ENCODE measurements around the gene CACNA1C. TPM values are rescaled to one million over a fixed set of nuclear protein-coding genes. Genes with fewer than 3 reads are reported as not detected.

The CACNA1C gene
- total RNA-seq, 1 experiment from 2014 or later = 1.1 TPM

GRCh38 chr12:2156333-2156732 is 103.5 kb downstream of the CACNA1C start:
- no peak overlapping the region for H3K27ac ChIP-seq (ENCODE audit: insufficient read length, low read depth, low read length)
- Mint-ChIP-seq H3K4me3 (no peak overlapping the region), H3K27ac (no peak overlapping the region), H3K27me3 (ENCODE audit: low read depth) (no peaks in the 10 kb centered on the region), H3K36me3 (ENCODE audit: insufficient read depth in 1 of 3, low read depth in 3 of 3) (no peaks in the 10 kb centered on the region), H3K4me1 (peaks cover 12 to 13% of the 10 kb centered on the region in 2 experiments), H3K9me3 (no peaks in the 10 kb centered on the region)
- no peak overlapping the region for H2AK5ac ChIP-seq (ENCODE audit: insufficient read length, low read length)
- H3K79me1 ChIP-seq (ENCODE audit: insufficient read depth, low read depth, low read length, poor library complexity, severe bottlenecking) = no peaks in the 10 kb centered on the region
- no peaks in the 10 kb centered on the region for H4K20me1 ChIP-seq (ENCODE audit: control insufficient read depth, insufficient read depth, insufficient read length)
- no peaks in the 10 kb centered on the region for H3K23me2 ChIP-seq (ENCODE audit: insufficient read length, low read depth, low read length, poor library complexity, severe bottlenecking)
- H3K56ac ChIP-seq (ENCODE audit: insufficient read length, low read depth, low read length) = no peak overlapping the region
- no peak overlapping the region for H2BK5ac ChIP-seq (ENCODE audit: insufficient read length, low read length)
- H3K27me3 ChIP-seq (ENCODE audit: insufficient read depth, low read length) = no peaks in the 10 kb centered on the region
- H3K18ac ChIP-seq (ENCODE audit: insufficient read length, low read depth, low read length) = no peak overlapping the region
- no peak overlapping the region for H2BK12ac ChIP-seq (ENCODE audit: insufficient read length, low read depth, low read length)
- H3K9me3 ChIP-seq (ENCODE audit: control insufficient read depth, low read depth, low read length) = no peaks in the 10 kb centered on the region
- no peak overlapping the region for H4K91ac ChIP-seq (ENCODE audit: insufficient read length, low read depth, low read length)
- H3T11ph ChIP-seq (ENCODE audit: low read length) = no peak overlapping the region
- no CpG with 5 or more reads among the region's 5 CpGs for WGBS (ENCODE audit: extremely low coverage, insufficient read length, low lambda C conversion rate)
- no peak overlapping the region for H2AFZ ChIP-seq (ENCODE audit: low read length)
- TF ChIP-seq, protein P1, sequence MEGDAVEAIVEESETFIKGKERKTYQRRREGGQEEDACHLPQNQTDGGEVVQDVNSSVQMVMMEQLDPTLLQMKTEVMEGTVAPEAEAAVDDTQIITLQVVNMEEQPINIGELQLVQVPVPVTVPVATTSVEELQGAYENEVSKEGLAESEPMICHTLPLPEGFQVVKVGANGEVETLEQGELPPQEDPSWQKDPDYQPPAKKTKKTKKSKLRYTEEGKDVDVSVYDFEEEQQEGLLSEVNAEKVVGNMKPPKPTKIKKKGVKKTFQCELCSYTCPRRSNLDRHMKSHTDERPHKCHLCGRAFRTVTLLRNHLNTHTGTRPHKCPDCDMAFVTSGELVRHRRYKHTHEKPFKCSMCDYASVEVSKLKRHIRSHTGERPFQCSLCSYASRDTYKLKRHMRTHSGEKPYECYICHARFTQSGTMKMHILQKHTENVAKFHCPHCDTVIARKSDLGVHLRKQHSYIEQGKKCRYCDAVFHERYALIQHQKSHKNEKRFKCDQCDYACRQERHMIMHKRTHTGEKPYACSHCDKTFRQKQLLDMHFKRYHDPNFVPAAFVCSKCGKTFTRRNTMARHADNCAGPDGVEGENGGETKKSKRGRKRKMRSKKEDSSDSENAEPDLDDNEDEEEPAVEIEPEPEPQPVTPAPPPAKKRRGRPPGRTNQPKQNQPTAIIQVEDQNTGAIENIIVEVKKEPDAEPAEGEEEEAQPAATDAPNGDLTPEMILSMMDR (conservative IDR thresholded peaks at IDR 0.05) = no peak
- no peak overlapping the region for H2BK120ac ChIP-seq (ENCODE audit: low read depth, low read length, poor library complexity, severe bottlenecking)
- peaks cover 1% of the 10 kb centered on the region; the same call in 1 of the 2 replicates for H3K4me1 ChIP-seq (ENCODE audit: insufficient read depth, low read length)
- DNase-seq = no peak
- H3K4ac ChIP-seq (ENCODE audit: low read depth, low read length) = no peak overlapping the region
- no peak overlapping the region for H2BK15ac ChIP-seq (ENCODE audit: low read depth, low read length)
- no peak overlapping the region for H4K5ac ChIP-seq (ENCODE audit: insufficient read length, low read depth, low read length)
- no peaks in the 10 kb centered on the region for H3K79me2 ChIP-seq (ENCODE audit: insufficient read depth, low read length)
- no peak overlapping the region for H2BK20ac ChIP-seq (ENCODE audit: low read depth, low read length, poor library complexity, severe bottlenecking)
- H3K4me2 ChIP-seq (ENCODE audit: insufficient read depth, insufficient read length, low read length) = no peak overlapping the region
- H3K23ac ChIP-seq (ENCODE audit: insufficient read length, low read depth, low read length) = no peak overlapping the region
- H4K8ac ChIP-seq (replicated peaks; ENCODE audit: insufficient read length, low read depth, low read length) = no peak overlapping the region
- H3K9ac ChIP-seq (ENCODE audit: extremely low read depth, insufficient read length, low read length) = no peak overlapping the region
- no peak overlapping the region for H3K14ac ChIP-seq (ENCODE audit: insufficient read depth, low read length)

All from H9 (cell line).